HepG2 (cell line): Measurements from ENCODE around the gene SEPTIN10. TPM values are rescaled to one million over a fixed set of nuclear protein-coding genes. Genes with fewer than 3 reads are reported as not detected.

Experiments used
- BRD4 ChIP-seq: sonication (generic); formaldehyde crosslinking; IDR thresholded peaks from 2 replicates; pipeline ENCODE4 v1.4.0; 2020; ENCODE audit warnings: missing genetic modification reagents
- DZIP1 ChIP-seq: sonication (generic); formaldehyde crosslinking; IDR thresholded peaks from 2 replicates; pipeline ENCODE4 v1.5.0; 2020; ENCODE audit warnings: mild to moderate bottlenecking, missing genetic modification reagents
- EP300 ChIP-seq, 3 experiments: sonication (generic) in 1 of 3; formaldehyde crosslinking in 1 of 3; IDR thresholded peaks; 2 replicates each; pipeline versions ENCODE4 v1.5.1 to v1.6.1; 2011 to 2020; ENCODE audit warnings: low read depth in 2 of 3, low read length in 2 of 3, borderline replicate concordance in 1 of 3, improper control_type of control experiment in 1 of 3, mild to moderate bottlenecking in 1 of 3, missing genetic modification reagents in 1 of 3, moderate library complexity in 1 of 3
- IKZF1 ChIP-seq: fragments of 450-650 bp; IDR thresholded peaks from 2 replicates; pipeline ENCODE4 v1.7.1; 2016
- KLF13 ChIP-seq: sonication (generic); formaldehyde crosslinking; IDR thresholded peaks from 2 replicates; pipeline ENCODE4 v1.4.0; 2020; ENCODE audit warnings: mild to moderate bottlenecking, missing genetic modification reagents
- MLLT10 ChIP-seq: sonication (generic); formaldehyde crosslinking; IDR thresholded peaks from 2 replicates; pipeline ENCODE4 v1.4.0; 2020; ENCODE audit warnings: missing genetic modification reagents
- MZF1 ChIP-seq: sonication (generic); formaldehyde crosslinking; IDR thresholded peaks from 2 replicates; pipeline ENCODE4 v1.8.1; 2023; ENCODE audit warnings: mild to moderate bottlenecking, missing genetic modification reagents, borderline replicate concordance
- PAF1 ChIP-seq: IDR thresholded peaks from 2 replicates; pipeline ENCODE4 v1.6.1; 2016; ENCODE audit warnings: missing genetic modification reagents, missing compliant biosample characterization
- PITX1 ChIP-seq: sonication (generic); formaldehyde crosslinking; IDR thresholded peaks from 2 replicates; pipeline ENCODE4 v1.5.1; 2020; ENCODE audit warnings: mild to moderate bottlenecking, missing genetic modification reagents
- RARG ChIP-seq: sonication (generic); formaldehyde crosslinking; IDR thresholded peaks from 2 replicates; pipeline ENCODE4 v1.4.0; 2020; ENCODE audit warnings: low read depth, mild to moderate bottlenecking, missing genetic modification reagents
- RNF219 ChIP-seq: sonication (generic); formaldehyde crosslinking; IDR thresholded peaks from 2 replicates; pipeline ENCODE4 v1.5.0; 2020; ENCODE audit warnings: mild to moderate bottlenecking, missing genetic modification reagents
- SRY ChIP-seq: sonication (generic); formaldehyde crosslinking; IDR thresholded peaks from 2 replicates; pipeline ENCODE4 v1.8.0; 2022; ENCODE audit warnings: mild to moderate bottlenecking, missing genetic modification reagents
- ZBTB33 ChIP-seq: sonication (generic); formaldehyde crosslinking; IDR thresholded peaks from 2 replicates; pipeline ENCODE4 v1.4.0; 2020; ENCODE audit warnings: missing genetic modification reagents
- ZNF407 ChIP-seq: sonication (generic); formaldehyde crosslinking; IDR thresholded peaks from one replicate; pipeline ENCODE4 v1.5.1; 2020; ENCODE audit warnings: mild to moderate bottlenecking, missing genetic modification reagents; ENCODE audit errors: not compliant biosample characterization
- ZNF644 ChIP-seq: IDR thresholded peaks from 2 replicates; pipeline ENCODE4 v1.6.1; 2016; ENCODE audit warnings: low read depth
- polyA plus RNA-seq, 8 experiments: library from polyadenylated mRNA; depleted of rRNA in 3 of 8; stranded (reverse) in 7 of 8; unstranded in 1 of 8; fragments of >200 nt; fragmentation: Illumina TruSeq in 4 of 8; extraction: Trizol in 4 of 8; gene quantifications; 2 replicates each; pipeline versions ENCODE4 v1.2.1 to v1.2.3, GENCODE V29; 2011 to 2016; ENCODE audit warnings: low read depth in 4 of 8, missing spikeins in 1 of 8, mixed read lengths in 1 of 8; ENCODE audit not compliant: insufficient read depth in 1 of 8
- total RNA-seq, 5 experiments: library from RNA; depleted of rRNA; stranded (reverse); fragments of >200 nt; fragmentation: Illumina TruSeq; extraction: Trizol; gene quantifications; 2 replicates each; pipeline ENCODE4 v1.2.3, GENCODE V29; 2016; ENCODE audit warnings: low read depth in 1 of 5

The SEPTIN10 gene
- total and polyA plus RNA-seq, 2 of the 13 experiments (the other 11 are each of a cell fraction or from before 2014, with no cell fraction given), result 45.8 to 67.5 TPM

- no peak for TF ChIP-seq MLLT10 (CRISPR knock-in tag)
- TF ChIP-seq EP300 (IDR thresholded peaks at IDR 0.05; ENCODE audit: low read depth in 2 of 2, low read length in 2 of 2), result peak in 1 of 2 experiments; percentile 75; a peak in 2 of 4 replicates
- TF ChIP-seq EP300 (CRISPR knock-in tag; IDR thresholded peaks at IDR 0.05; ENCODE audit: borderline replicate concordance), result no peak
- TF ChIP-seq IKZF1, result no peak
- TF ChIP-seq PAF1 (CRISPR knock-in tag), result no peak
- no peak for TF ChIP-seq RNF219 (CRISPR knock-in tag)
- TF ChIP-seq RARG (CRISPR knock-in tag), result no peak
- TF ChIP-seq DZIP1 (CRISPR knock-in tag), result no peak
- no peak for TF ChIP-seq KLF13 (CRISPR knock-in tag)
- peak; percentile 66; the same call in 1 of the 2 replicates for TF ChIP-seq PITX1 (CRISPR knock-in tag)
- no peak for TF ChIP-seq ZNF407
- TF ChIP-seq ZBTB33 (CRISPR knock-in tag), result no peak
- TF ChIP-seq BRD4 (CRISPR knock-in tag), result no peak
- no peak for TF ChIP-seq ZNF644 (CRISPR knock-in tag)
- no peak for TF ChIP-seq SRY (CRISPR knock-in tag)
- TF ChIP-seq MZF1 (CRISPR knock-in tag), result no peak
Observed at GRCh38 chr2:109623923-109624322, 10.2 kb upstream of the SEPTIN10 start (continued).
